HCT116 (cell line): ENCODE measurements around the gene ADGRF5.

Experiments used
- CEBPB ChIP-seq: IDR thresholded peaks from 2 replicates; pipeline ENCODE4 v1.6.1; 2012; ENCODE audit warnings: low read depth
- EZH2 ChIP-seq: fragments of 200-600 bp; sonication (generic); IDR thresholded peaks from 2 replicates; pipeline ENCODE4 v1.6.1; 2017; ENCODE audit warnings: antibody characterized with exemption, mixed run types
- SRF ChIP-seq: IDR thresholded peaks from 2 replicates; pipeline ENCODE4 v1.6.1; 2012; ENCODE audit warnings: low read depth
- YY1 ChIP-seq: IDR thresholded peaks from 2 replicates; pipeline ENCODE4 v1.6.1; 2011; ENCODE audit warnings: low read length, low read depth, moderate library complexity, mild to moderate bottlenecking; ENCODE audit not compliant: insufficient replicate concordance; ENCODE audit errors: extremely low read depth
- TF ChIP-seq, protein P1 (sequence below), 3 experiments: fragments of 200-600 bp in 1 of 3; sonication (generic) in 1 of 3; IDR thresholded peaks in 2 of 3; conservative IDR thresholded peaks in 1 of 3; 2 replicates each; pipeline ENCODE4 v1.5.1; 2012 to 2017; ENCODE audit warnings: low read depth in 2 of 3, low read length in 2 of 3, antibody characterized with exemption in 1 of 3, borderline replicate concordance in 1 of 3, control low read depth in 1 of 3, mild to moderate bottlenecking in 1 of 3, mixed read lengths in 1 of 3, mixed run types in 1 of 3, moderate library complexity in 1 of 3; ENCODE audit not compliant: insufficient read depth in 1 of 3
- TF ChIP-seq, protein P2 (sequence below): IDR thresholded peaks from 2 replicates; pipeline ENCODE4 v1.6.1; 2012

DNA sequence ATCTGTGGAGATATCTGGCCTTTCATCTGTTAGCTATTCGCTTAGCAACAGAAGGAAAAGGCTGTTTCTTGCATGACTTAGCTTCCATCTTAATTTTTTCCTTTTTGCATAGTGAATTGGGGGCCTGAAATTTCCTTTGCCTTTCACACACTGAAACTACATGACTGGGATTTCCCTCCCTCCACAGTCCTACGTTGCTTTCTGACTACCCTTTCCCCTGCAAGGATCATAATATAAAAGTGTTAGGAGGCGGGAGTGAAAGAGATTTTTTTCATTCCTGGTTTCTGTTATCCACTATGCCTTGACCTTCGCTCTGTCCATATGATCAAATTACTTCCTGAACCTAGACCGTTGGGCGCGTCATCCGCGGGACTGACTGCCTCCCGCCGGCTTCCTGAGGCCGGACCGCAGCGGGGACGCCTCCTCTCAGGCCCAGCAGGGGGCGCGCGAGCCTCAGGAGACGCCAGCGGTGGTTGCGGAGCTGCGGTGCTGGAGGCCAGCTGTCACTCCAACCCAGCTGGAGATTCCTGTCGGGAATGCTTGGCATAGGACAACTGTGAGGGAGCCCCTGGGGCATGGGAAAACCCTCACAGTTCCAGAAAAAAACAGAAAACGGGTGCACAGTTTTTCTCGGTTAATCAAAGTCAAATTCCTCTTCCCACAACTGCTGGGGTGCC lies 72.9 kb downstream of the ADGRF5 start:
- TF ChIP-seq EZH2 = no peak
- peak; percentile 38 for TF ChIP-seq YY1
- no peak for TF ChIP-seq CEBPB
- TF ChIP-seq SRF = no peak
- TF ChIP-seq, protein P1, sequence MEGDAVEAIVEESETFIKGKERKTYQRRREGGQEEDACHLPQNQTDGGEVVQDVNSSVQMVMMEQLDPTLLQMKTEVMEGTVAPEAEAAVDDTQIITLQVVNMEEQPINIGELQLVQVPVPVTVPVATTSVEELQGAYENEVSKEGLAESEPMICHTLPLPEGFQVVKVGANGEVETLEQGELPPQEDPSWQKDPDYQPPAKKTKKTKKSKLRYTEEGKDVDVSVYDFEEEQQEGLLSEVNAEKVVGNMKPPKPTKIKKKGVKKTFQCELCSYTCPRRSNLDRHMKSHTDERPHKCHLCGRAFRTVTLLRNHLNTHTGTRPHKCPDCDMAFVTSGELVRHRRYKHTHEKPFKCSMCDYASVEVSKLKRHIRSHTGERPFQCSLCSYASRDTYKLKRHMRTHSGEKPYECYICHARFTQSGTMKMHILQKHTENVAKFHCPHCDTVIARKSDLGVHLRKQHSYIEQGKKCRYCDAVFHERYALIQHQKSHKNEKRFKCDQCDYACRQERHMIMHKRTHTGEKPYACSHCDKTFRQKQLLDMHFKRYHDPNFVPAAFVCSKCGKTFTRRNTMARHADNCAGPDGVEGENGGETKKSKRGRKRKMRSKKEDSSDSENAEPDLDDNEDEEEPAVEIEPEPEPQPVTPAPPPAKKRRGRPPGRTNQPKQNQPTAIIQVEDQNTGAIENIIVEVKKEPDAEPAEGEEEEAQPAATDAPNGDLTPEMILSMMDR (IDR thresholded peaks at IDR 0.05 in 2 of 3, conservative IDR thresholded peaks at IDR 0.05 in 1 of 3; ENCODE audit: borderline replicate concordance in 1 of 3, insufficient read depth in 1 of 3, low read depth in 2 of 3, low read length in 2 of 3) = peak; percentile 88 to 94 (median 92)
- TF ChIP-seq, protein P2, sequence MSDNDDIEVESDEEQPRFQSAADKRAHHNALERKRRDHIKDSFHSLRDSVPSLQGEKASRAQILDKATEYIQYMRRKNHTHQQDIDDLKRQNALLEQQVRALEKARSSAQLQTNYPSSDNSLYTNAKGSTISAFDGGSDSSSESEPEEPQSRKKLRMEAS = peak; percentile 47
